Measurements from ENCODE around the gene UBE2J1.

Gene UBE2J1

DNA sequence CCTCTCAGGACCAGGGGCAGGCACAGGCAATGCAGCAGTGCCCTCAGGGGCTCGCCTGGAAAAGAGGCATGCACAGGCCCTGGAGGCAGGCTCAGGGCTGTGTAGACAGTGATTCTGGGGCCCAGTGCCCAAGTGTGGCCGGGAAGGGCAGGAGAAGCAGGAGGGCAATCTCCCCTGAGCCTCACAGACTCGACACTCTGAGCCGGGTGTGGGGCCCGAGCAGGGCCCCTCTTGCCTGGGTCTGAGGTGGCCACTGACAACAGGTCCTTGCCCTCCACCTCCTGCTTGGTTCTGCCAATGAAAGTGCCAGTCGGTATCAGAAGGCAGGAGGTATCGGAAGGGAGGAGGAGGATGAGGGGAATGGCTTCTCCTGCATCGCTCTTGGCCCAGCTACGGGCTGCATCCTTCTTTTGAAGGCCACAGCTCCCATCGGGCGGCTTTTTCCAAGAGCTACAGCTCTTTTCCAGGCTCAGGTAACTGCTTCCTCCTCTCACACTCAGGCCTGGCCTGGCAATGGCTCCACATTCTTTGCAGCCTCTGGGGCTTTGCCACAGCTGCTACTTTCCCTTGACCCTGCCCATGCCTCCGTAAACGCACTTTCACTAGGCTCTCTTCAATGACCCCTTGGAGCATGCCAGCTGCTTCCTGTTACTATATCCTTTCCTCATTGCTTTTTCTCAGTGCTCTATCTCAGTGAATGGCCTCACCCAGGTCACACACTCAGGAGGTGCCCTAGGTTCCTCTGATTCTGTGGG lies 61.9 kb downstream of the UBE2J1 start (continued):
- TF ChIP-seq ZNF19 (tag by site-specific recombination; IDR thresholded peaks at IDR 0.05; ENCODE audit: low read depth), result no peak
- TF ChIP-seq, protein P1, sequence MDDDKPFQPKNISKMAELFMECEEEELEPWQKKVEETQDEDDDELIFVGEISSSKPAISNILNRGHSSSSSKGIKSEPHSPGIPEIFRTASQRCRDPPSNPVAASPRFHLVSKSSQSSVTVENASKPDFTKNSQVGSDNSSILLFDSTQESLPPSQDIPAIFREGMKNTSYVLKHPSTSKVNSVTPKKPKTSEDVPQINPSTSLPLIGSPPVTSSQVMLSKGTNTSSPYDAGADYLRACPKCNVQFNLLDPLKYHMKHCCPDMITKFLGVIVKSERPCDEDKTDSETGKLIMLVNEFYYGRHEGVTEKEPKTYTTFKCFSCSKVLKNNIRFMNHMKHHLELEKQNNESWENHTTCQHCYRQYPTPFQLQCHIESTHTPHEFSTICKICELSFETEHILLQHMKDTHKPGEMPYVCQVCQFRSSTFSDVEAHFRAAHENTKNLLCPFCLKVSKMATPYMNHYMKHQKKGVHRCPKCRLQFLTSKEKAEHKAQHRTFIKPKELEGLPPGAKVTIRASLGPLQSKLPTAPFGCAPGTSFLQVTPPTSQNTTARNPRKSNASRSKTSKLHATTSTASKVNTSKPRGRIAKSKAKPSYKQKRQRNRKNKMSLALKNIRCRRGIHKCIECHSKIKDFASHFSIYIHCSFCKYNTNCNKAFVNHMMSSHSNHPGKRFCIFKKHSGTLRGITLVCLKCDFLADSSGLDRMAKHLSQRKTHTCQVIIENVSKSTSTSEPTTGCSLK (tag by site-specific recombination; IDR thresholded peaks at IDR 0.05), result no peak
- no peak for TF ChIP-seq TRIM28 (IDR thresholded peaks at IDR 0.05; ENCODE audit: borderline replicate concordance, low read length)
- TF ChIP-seq ZNF366 (tag by site-specific recombination; conservative IDR thresholded peaks at IDR 0.05), result no peak
- TF ChIP-seq, protein P2, sequence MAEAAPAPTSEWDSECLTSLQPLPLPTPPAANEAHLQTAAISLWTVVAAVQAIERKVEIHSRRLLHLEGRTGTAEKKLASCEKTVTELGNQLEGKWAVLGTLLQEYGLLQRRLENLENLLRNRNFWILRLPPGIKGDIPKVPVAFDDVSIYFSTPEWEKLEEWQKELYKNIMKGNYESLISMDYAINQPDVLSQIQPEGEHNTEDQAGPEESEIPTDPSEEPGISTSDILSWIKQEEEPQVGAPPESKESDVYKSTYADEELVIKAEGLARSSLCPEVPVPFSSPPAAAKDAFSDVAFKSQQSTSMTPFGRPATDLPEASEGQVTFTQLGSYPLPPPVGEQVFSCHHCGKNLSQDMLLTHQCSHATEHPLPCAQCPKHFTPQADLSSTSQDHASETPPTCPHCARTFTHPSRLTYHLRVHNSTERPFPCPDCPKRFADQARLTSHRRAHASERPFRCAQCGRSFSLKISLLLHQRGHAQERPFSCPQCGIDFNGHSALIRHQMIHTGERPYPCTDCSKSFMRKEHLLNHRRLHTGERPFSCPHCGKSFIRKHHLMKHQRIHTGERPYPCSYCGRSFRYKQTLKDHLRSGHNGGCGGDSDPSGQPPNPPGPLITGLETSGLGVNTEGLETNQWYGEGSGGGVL (tag by site-specific recombination; IDR thresholded peaks at IDR 0.05), result no peak

DNA sequence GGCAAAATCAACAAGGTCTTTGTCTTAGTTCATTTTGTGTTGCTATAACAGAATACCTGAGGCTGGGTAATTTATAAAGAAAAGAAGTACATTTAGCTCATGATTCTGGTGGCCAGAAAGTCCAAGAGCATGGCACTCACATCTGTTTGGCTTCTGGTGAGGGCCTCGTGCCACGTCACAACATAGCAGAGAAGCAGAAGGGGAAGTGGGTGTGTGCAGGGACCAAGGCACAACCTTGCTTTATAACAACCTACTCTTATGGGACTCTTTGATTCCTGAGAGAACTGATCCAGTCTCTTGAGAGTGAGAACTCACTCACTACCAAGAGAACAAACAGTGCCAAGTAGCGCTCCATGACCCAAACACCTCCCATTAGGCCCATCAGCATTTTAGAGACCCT lies 62.8 kb downstream of the UBE2J1 start:
- POLR2A ChIA-PET, result interaction anchor here (0.5 kb wide), 1 partner anchor 116 kb away, joined by 3 read pairs; no protein-coding TSS in a partner anchor
- Histone ChIP-seq H3K4me1 (ENCODE audit: control insufficient read depth, insufficient read depth, low read length) (no peaks in the 10 kb centered on the region), H3K9me3 (ENCODE audit: control insufficient read depth, insufficient read depth, low read depth, low read length) (no peaks in the 10 kb centered on the region), H3K4me3 (ENCODE audit: low read depth, low read length) (no peak overlapping the region), H3K27ac (ENCODE audit: extremely low read depth, low read depth, low read length) (no peak overlapping the region), H3K36me3 (ENCODE audit: control insufficient read depth in 2 of 2, insufficient read depth in 1 of 2, low read length in 2 of 2) (no peaks in the 10 kb centered on the region)
- TF ChIP-seq, protein P3, sequence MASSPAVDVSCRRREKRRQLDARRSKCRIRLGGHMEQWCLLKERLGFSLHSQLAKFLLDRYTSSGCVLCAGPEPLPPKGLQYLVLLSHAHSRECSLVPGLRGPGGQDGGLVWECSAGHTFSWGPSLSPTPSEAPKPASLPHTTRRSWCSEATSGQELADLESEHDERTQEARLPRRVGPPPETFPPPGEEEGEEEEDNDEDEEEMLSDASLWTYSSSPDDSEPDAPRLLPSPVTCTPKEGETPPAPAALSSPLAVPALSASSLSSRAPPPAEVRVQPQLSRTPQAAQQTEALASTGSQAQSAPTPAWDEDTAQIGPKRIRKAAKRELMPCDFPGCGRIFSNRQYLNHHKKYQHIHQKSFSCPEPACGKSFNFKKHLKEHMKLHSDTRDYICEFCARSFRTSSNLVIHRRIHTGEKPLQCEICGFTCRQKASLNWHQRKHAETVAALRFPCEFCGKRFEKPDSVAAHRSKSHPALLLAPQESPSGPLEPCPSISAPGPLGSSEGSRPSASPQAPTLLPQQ (tag by site-specific recombination; IDR thresholded peaks at IDR 0.05), result no peak
- no peak for TF ChIP-seq KLF10 (tag by site-specific recombination; IDR thresholded peaks at IDR 0.05)
- TF ChIP-seq HOXD13 (CRISPR knock-in tag; IDR thresholded peaks at IDR 0.05; ENCODE audit: borderline replicate concordance), result no peak
- no peak for TF ChIP-seq ZNF335 (tag by site-specific recombination; conservative IDR thresholded peaks at IDR 0.05)
- TF ChIP-seq ZNF274 (IDR thresholded peaks at IDR 0.05; ENCODE audit: low read length), result no peak
- no peak for TF ChIP-seq ZNF274 (tag by site-specific recombination; IDR thresholded peaks at IDR 0.05; ENCODE audit: borderline replicate concordance)
- no peak for TF ChIP-seq ZNF654 (tag by site-specific recombination; IDR thresholded peaks at IDR 0.05; ENCODE audit: low read depth)
- TF ChIP-seq ZNF311 (tag by site-specific recombination; IDR thresholded peaks at IDR 0.05; ENCODE audit: borderline replicate concordance), result no peak
- no peak for TF ChIP-seq ZBTB48 (tag by site-specific recombination; IDR thresholded peaks at IDR 0.05)
- TF ChIP-seq ZNF248 (tag by site-specific recombination; IDR thresholded peaks at IDR 0.05), result no peak
- no peak for TF ChIP-seq ZNF670 (tag by site-specific recombination; IDR thresholded peaks at IDR 0.05; ENCODE audit: low read depth)
- TF ChIP-seq, protein P4, sequence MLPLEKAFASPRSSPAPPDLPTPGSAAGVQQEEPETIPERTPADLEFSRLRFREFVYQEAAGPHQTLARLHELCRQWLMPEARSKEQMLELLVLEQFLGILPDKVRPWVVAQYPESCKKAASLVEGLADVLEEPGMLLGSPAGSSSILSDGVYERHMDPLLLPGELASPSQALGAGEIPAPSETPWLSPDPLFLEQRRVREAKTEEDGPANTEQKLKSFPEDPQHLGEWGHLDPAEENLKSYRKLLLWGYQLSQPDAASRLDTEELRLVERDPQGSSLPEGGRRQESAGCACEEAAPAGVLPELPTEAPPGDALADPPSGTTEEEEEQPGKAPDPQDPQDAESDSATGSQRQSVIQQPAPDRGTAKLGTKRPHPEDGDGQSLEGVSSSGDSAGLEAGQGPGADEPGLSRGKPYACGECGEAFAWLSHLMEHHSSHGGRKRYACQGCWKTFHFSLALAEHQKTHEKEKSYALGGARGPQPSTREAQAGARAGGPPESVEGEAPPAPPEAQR (tag by site-specific recombination; IDR thresholded peaks at IDR 0.05), result no peak
- TF ChIP-seq, protein P5, sequence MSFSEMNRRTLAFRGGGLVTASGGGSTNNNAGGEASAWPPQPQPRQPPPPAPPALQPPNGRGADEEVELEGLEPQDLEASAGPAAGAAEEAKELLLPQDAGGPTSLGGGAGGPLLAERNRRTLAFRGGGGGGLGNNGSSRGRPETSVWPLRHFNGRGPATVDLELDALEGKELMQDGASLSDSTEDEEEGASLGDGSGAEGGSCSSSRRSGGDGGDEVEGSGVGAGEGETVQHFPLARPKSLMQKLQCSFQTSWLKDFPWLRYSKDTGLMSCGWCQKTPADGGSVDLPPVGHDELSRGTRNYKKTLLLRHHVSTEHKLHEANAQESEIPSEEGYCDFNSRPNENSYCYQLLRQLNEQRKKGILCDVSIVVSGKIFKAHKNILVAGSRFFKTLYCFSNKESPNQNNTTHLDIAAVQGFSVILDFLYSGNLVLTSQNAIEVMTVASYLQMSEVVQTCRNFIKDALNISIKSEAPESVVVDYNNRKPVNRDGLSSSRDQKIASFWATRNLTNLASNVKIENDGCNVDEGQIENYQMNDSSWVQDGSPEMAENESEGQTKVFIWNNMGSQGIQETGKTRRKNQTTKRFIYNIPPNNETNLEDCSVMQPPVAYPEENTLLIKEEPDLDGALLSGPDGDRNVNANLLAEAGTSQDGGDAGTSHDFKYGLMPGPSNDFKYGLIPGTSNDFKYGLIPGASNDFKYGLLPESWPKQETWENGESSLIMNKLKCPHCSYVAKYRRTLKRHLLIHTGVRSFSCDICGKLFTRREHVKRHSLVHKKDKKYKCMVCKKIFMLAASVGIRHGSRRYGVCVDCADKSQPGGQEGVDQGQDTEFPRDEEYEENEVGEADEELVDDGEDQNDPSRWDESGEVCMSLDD (tag by site-specific recombination; IDR thresholded peaks at IDR 0.05), result no peak
- TF ChIP-seq, protein P6, sequence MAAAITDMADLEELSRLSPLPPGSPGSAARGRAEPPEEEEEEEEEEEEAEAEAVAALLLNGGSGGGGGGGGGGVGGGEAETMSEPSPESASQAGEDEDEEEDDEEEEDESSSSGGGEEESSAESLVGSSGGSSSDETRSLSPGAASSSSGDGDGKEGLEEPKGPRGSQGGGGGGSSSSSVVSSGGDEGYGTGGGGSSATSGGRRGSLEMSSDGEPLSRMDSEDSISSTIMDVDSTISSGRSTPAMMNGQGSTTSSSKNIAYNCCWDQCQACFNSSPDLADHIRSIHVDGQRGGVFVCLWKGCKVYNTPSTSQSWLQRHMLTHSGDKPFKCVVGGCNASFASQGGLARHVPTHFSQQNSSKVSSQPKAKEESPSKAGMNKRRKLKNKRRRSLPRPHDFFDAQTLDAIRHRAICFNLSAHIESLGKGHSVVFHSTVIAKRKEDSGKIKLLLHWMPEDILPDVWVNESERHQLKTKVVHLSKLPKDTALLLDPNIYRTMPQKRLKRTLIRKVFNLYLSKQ (tag by site-specific recombination; IDR thresholded peaks at IDR 0.05; ENCODE audit: borderline replicate concordance), result no peak
- CTCF ChIA-PET, result interaction anchor here (0.9 to 1.3 kb wide), 2 partner anchors 10 to 12 kb away, joined by 4 to 7 read pairs; no protein-coding TSS in a partner anchor

Measured in HEK293 (cell line).